Fibroblast of lung (primary cell): ENCODE results near the gene TCF4. TPM values are rescaled to one million over a fixed set of nuclear protein-coding genes. Genes with fewer than 3 reads are reported as not detected.

Experiments
- DNase-seq, 2 donors: peaks; one replicate each; pipeline versions ENCODE4 v3.0.0 to v3.0.0-alpha.2; 2010; ENCODE audit warnings: low read depth in 2 of 2
- H2AFZ ChIP-seq: 2 replicates; pipeline ENCODE4 v1.5.1; 2012; ENCODE audit warnings: low read length, control low read depth, inconsistent platforms
- H3K27ac ChIP-seq: 2 replicates; pipeline ENCODE4 v1.5.1; 2011; ENCODE audit warnings: low read length, control low read depth; ENCODE audit not compliant: insufficient read depth
- H3K27me3 ChIP-seq: 2 replicates; pipeline ENCODE4 v1.5.1; 2011; ENCODE audit warnings: mild to moderate bottlenecking, low read length; ENCODE audit not compliant: control insufficient read depth, insufficient read depth
- H3K36me3 ChIP-seq: 2 replicates; pipeline ENCODE4 v1.5.1; 2011; ENCODE audit warnings: low read length; ENCODE audit not compliant: control insufficient read depth, insufficient read depth
- H3K4me1 ChIP-seq: 2 replicates; pipeline ENCODE4 v1.5.1; 2011; ENCODE audit warnings: low read length; ENCODE audit not compliant: control insufficient read depth, insufficient read depth; ENCODE audit errors: extremely low read depth
- H3K4me2 ChIP-seq: 2 replicates; pipeline ENCODE4 v1.5.1; 2011; ENCODE audit warnings: low read length, control low read depth; ENCODE audit not compliant: insufficient read depth; ENCODE audit errors: extremely low read depth
- H3K4me3 ChIP-seq, 4 experiments: fragments of 200-600 bp in 1 of 4; sonication (generic) in 1 of 4; replicated peaks in 1 of 4; 2 replicates each; pipeline ENCODE4 v1.5.1; 2011 to 2016; ENCODE audit warnings: low read length in 4 of 4, low read depth in 3 of 4, mild to moderate bottlenecking in 3 of 4, control low read depth in 2 of 4, inconsistent platforms in 1 of 4, mixed read lengths in 1 of 4; ENCODE audit not compliant: insufficient read depth in 1 of 4; ENCODE audit errors: control extremely low read depth in 1 of 4
- H3K79me2 ChIP-seq: 2 replicates; pipeline ENCODE4 v1.5.1; 2012; ENCODE audit warnings: mild to moderate bottlenecking, low read length, inconsistent platforms; ENCODE audit not compliant: control insufficient read depth, insufficient read depth
- H3K9ac ChIP-seq: 2 replicates; pipeline ENCODE4 v1.5.1; 2011; ENCODE audit warnings: mild to moderate bottlenecking, low read length, control low read depth; ENCODE audit not compliant: insufficient read depth
- H3K9me3 ChIP-seq: 2 replicates; pipeline ENCODE4 v1.5.1; 2012; ENCODE audit warnings: low read depth, low read length; ENCODE audit not compliant: control insufficient read depth, insufficient read depth
- H4K20me1 ChIP-seq: 2 replicates; pipeline ENCODE4 v1.5.1; 2011; ENCODE audit warnings: low read length; ENCODE audit not compliant: control insufficient read depth, insufficient read depth; ENCODE audit errors: extremely low read depth
- CTCF ChIP-seq, 2 donors: IDR thresholded peaks in 1 of 2; conservative IDR thresholded peaks in 1 of 2; 1 replicate in 1 of 2; 2 replicates in 1 of 2; pipeline ENCODE4 v1.5.1; 2011 to 2012; ENCODE audit warnings: low read length in 2 of 2, control low read depth in 1 of 2, inconsistent platforms in 1 of 2, low read depth in 1 of 2, mild to moderate bottlenecking in 1 of 2
- EZH2 ChIP-seq: IDR thresholded peaks from 2 replicates; pipeline ENCODE4 v1.5.1; 2012; ENCODE audit warnings: low read length, control low read depth, mild to moderate bottlenecking; ENCODE audit errors: missing control alignments
- polyA minus RNA-seq: library from RNA; depleted of rRNA, polyadenylated mRNA; stranded (reverse); fragments of >200 nt; gene quantifications from 2 replicates; pipeline ENCODE4 v1.2.3, GENCODE V29; 2011; ENCODE audit warnings: low replicate concordance
- polyA plus RNA-seq, 2 donors: library from polyadenylated mRNA; depleted of rRNA in 1 of 2; stranded (reverse) in 1 of 2; unstranded in 1 of 2; fragments of >200 nt; gene quantifications; 2 replicates each; pipeline ENCODE4 v1.2.1, GENCODE V29; 2011 to 2012; ENCODE audit warnings: missing spikeins in 1 of 2
- total RNA-seq: library from RNA; depleted of rRNA; stranded (reverse); fragments of >200 nt; gene quantifications from 2 replicates; pipeline ENCODE4 v1.2.1, GENCODE V29; 2014

The TCF4 gene
- total RNA-seq (49.1 and 57.6 TPM in 2 replicates), polyA plus RNA-seq (42.3 and 48.9 TPM in 2 replicates), polyA minus RNA-seq (97.6 and 116 TPM in 2 replicates)
- 20.2 and 28.5 TPM in 2 replicates for polyA plus RNA-seq (2012)

GRCh38 chr18:55588111-55588869, at the start of gene TCF4:
Gene TCF4 (minus strand): TSS chr18:55588192. CDS start chr18:55587116, 1,076 bp downstream.
- DNase-seq: peak; percentile 71 to 73
- peak within 1 kb of the TSS; percentile 98 for H3K4me2 ChIP-seq
- peak within 1 kb of the TSS; percentile 69 for H2AFZ ChIP-seq
- no peaks in the 10 kb centered on the region for H3K27me3 ChIP-seq
- H3K27ac ChIP-seq: peak within 1 kb of the TSS; percentile 59
- H3K9ac ChIP-seq: peak within 1 kb of the TSS; percentile 49
- no peaks in the 10 kb centered on the region for H3K9me3 ChIP-seq
- H3K79me2 ChIP-seq: peaks cover 26% of the 10 kb centered on the region
- no peaks in the 10 kb centered on the region for H3K36me3 ChIP-seq
- H4K20me1 ChIP-seq: no peaks in the 10 kb centered on the region
- H3K4me3 ChIP-seq: peak within 1 kb of the TSS; percentile 59 to 88 (median 72)
- TF ChIP-seq CTCF (conservative IDR thresholded peaks at IDR 0.05 in 1 of 2, IDR thresholded peaks at IDR 0.05 in 1 of 2; ENCODE audit: low read depth in 1 of 2, low read length in 2 of 2) (no peak), EZH2 (no peak)
- peaks cover 4% of the 10 kb centered on the region for H3K4me1 ChIP-seq

GRCh38 chr18:55637204-55637603, 49.2 kb upstream of the TCF4 start:
- no peak overlapping the region for H2AFZ ChIP-seq
- no peaks in the 10 kb centered on the region for H3K9me3 ChIP-seq
- H3K4me1 ChIP-seq: peaks cover 3% of the 10 kb centered on the region
- H3K36me3 ChIP-seq: no peaks in the 10 kb centered on the region
- H3K79me2 ChIP-seq: no peaks in the 10 kb centered on the region
- H3K27me3 ChIP-seq: no peaks in the 10 kb centered on the region
- no peak overlapping the region for H3K4me3 ChIP-seq
- H3K27ac ChIP-seq: no peak overlapping the region
- no peak overlapping the region for H3K4me2 ChIP-seq
- no peak for DNase-seq
- H4K20me1 ChIP-seq: no peaks in the 10 kb centered on the region
- H3K9ac ChIP-seq: no peak overlapping the region
- no peak for TF ChIP-seq CTCF (conservative IDR thresholded peaks at IDR 0.05 in 1 of 2, IDR thresholded peaks at IDR 0.05 in 1 of 2; ENCODE audit: low read depth in 1 of 2, low read length in 2 of 2)
- no peak for TF ChIP-seq EZH2

GRCh38 chr18:55635439-55635838, 47.4 kb upstream of the TCF4 start:
- no peak for TF ChIP-seq CTCF (conservative IDR thresholded peaks at IDR 0.05 in 1 of 2, IDR thresholded peaks at IDR 0.05 in 1 of 2; ENCODE audit: low read depth in 1 of 2, low read length in 2 of 2)
- TF ChIP-seq EZH2: no peak
- H3K9ac ChIP-seq: no peak overlapping the region
- no peak overlapping the region for H3K4me3 ChIP-seq
- no peak for DNase-seq
- peaks cover 3% of the 10 kb centered on the region for H3K4me1 ChIP-seq
- no peaks in the 10 kb centered on the region for H4K20me1 ChIP-seq
- H3K36me3 ChIP-seq: no peaks in the 10 kb centered on the region
- no peak overlapping the region for H2AFZ ChIP-seq
- H3K27me3 ChIP-seq: no peaks in the 10 kb centered on the region
- H3K9me3 ChIP-seq: no peaks in the 10 kb centered on the region
- H3K79me2 ChIP-seq: no peaks in the 10 kb centered on the region
- no peak overlapping the region for H3K27ac ChIP-seq
- H3K4me2 ChIP-seq: no peak overlapping the region
